HG02884 (cell line): ENCODE data around the gene COP1.
"Not testable (repeated sequence)": the region's sequence is repeated elsewhere in the genome, so short reads cannot be mapped to it uniquely, and the experiment has no call there.

Experiments used
- ATAC-seq: cut with Tn5 transposase; IDR thresholded peaks from one replicate; pipeline ENCODE4 v1.9.1; 2021; ENCODE audit warnings: mild to moderate bottlenecking, moderate library complexity; ENCODE audit not compliant: unreplicated experiment

Gene COP1

GRCh38 chr1:176206961-176207902 lies at the start of gene COP1:
TSS of gene COP1 (minus strand) at chr1:176207286. CDS start at chr1:176206978, 308 bp downstream.
- ATAC-seq = peak; percentile 85

GRCh38 chr1:176252191-176252590 lies 45.1 kb upstream of the COP1 start:
- no peak for ATAC-seq

GRCh38 chr1:176244851-176245250 lies 37.8 kb upstream of the COP1 start:
- ATAC-seq = no peak

GRCh38 chr1:176243746-176244145 lies 36.7 kb upstream of the COP1 start:
- ATAC-seq = no peak

- no peak for ATAC-seq
These were observed 34.4 kb upstream of the COP1 start for GRCh38 chr1:176241385-176242015.

GRCh38 chr1:176233657-176234056 lies 26.6 kb upstream of the COP1 start:
- not testable (repeated sequence) for ATAC-seq

GRCh38 chr1:176227579-176227978 lies 20.5 kb upstream of the COP1 start:
- no peak for ATAC-seq

- ATAC-seq = no peak
These were observed 18.8 kb upstream of the COP1 start for GRCh38 chr1:176225911-176226310.

GRCh38 chr1:176225479-176225875 lies 18.4 kb upstream of the COP1 start:
- no peak for ATAC-seq

- no peak for ATAC-seq
These were observed 15.1 kb upstream of the COP1 start for GRCh38 chr1:176222196-176222595.

GRCh38 chr1:176220100-176220689 lies 13.1 kb upstream of the COP1 start:
- ATAC-seq = no peak

GRCh38 chr1:176217461-176218099 lies 10.5 kb upstream of the COP1 start:
- no peak for ATAC-seq

- no peak for ATAC-seq
These were observed 8.9 kb upstream of the COP1 start for GRCh38 chr1:176216031-176216430.

GRCh38 chr1:176211396-176212165 lies 4.5 kb upstream of the COP1 start:
- ATAC-seq = no peak

GRCh38 chr1:176208034-176208433 lies 948 bp upstream of the COP1 start:
- no peak for ATAC-seq

GRCh38 chr1:176206006-176206960 lies 803 bp downstream of the COP1 start:
- peak; percentile 18 for ATAC-seq

- no peak for ATAC-seq
These were observed 1.7 kb downstream of the COP1 start for GRCh38 chr1:176205332-176205914.

GRCh38 chr1:176204655-176205054 lies 2.4 kb downstream of the COP1 start:
- ATAC-seq = not testable (repeated sequence)

- ATAC-seq = no peak
These were observed 3.4 kb downstream of the COP1 start for GRCh38 chr1:176203735-176204134.
